GM12864 (cell line): ENCODE data around the gene PTPRG.

Source experiments
- DNase-seq: peaks from one replicate; pipeline ENCODE4 v3.0.0-alpha.2; 2011; ENCODE audit warnings: low read depth
- H3K4me3 ChIP-seq: 2 replicates; pipeline ENCODE4 v1.5.1; 2011; ENCODE audit warnings: mild to moderate bottlenecking, low read depth, low read length, control low read depth
- TF ChIP-seq, protein P1 (sequence below): IDR thresholded peaks from 2 replicates; pipeline ENCODE4 v1.5.1; 2011; ENCODE audit warnings: low read depth, mild to moderate bottlenecking, moderate library complexity, low read length, control low read depth, inconsistent platforms; ENCODE audit errors: missing control alignments

The PTPRG gene

DNA sequence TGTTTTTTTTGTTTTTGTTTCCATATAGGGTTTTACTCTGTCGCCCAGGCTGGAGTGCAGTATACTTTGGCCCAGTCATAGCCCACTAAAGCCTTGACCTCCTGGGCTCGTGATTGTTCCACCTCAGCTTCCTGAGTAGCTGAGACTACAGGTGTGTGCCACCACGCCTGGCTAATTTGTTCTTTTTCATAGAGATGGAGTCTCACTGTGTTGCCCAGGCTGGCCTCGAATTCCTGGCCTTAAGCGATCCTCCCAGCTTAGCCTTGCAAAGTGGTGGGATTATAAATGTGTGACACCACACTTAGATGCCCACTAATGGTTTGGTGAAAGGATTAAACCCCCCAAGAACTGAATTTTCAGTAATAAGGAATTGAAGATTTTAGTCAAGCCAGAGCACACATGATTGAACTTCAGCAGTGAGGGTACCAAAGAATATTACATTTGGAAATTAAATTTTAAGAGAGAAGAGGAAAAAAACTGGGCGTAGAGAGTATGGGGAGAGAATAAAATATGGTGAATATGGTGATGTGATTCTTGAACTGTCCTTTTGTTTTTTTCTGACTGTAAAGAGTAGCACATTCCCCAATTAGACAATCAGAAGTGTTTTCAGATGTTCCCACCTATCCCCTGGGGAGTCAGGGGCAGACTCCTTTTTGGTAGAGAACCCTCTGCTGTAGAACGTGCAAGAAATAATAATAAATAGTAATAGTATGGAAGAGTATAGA, 208.1 kb downstream of the PTPRG start:
- TF ChIP-seq, protein P1, sequence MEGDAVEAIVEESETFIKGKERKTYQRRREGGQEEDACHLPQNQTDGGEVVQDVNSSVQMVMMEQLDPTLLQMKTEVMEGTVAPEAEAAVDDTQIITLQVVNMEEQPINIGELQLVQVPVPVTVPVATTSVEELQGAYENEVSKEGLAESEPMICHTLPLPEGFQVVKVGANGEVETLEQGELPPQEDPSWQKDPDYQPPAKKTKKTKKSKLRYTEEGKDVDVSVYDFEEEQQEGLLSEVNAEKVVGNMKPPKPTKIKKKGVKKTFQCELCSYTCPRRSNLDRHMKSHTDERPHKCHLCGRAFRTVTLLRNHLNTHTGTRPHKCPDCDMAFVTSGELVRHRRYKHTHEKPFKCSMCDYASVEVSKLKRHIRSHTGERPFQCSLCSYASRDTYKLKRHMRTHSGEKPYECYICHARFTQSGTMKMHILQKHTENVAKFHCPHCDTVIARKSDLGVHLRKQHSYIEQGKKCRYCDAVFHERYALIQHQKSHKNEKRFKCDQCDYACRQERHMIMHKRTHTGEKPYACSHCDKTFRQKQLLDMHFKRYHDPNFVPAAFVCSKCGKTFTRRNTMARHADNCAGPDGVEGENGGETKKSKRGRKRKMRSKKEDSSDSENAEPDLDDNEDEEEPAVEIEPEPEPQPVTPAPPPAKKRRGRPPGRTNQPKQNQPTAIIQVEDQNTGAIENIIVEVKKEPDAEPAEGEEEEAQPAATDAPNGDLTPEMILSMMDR = no peak
- DNase-seq = no peak
- H3K4me3 ChIP-seq = no peak overlapping the region

DNA sequence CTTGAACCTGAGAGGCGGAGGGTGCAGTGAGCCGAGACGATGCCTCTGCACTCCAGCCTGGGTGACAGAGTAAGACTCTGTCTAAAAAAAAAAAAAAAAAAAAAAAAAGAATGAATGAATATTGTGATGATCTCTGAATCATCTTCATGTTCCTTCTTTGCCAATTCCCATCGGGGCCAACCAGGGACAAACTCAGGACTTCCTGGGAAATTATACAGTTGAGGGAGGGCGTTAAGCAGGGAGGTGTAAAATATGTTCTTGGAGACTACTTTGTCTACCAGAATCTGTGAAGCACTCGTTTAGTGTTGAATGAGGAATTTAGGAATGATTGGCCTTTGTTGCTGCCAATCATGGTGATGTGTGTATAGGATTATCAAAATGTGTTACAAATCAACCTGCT, 210.6 kb downstream of the PTPRG start:
- no peak for DNase-seq
- H3K4me3 ChIP-seq = no peak overlapping the region
- TF ChIP-seq, protein P1 = no peak

DNA sequence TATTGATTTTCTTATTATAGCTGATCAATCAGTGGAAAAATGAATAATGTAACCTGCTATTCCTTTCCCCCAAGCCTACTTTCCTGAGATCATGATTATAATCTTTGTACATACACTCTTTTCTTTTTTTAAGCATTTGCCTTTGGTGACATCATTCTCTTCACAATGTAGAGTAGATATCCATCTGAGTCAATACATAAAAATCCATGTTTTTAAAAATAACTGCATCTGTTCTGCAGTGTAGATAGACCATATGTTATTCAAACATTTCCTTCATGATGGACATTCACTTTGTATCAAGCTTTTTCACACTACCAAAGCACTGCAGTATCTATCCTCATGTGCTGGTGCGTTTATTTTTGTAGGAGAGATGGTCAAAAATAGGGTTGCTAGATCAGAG, 211.1 kb downstream of the PTPRG start:
- TF ChIP-seq, protein P1 = no peak

DNA sequence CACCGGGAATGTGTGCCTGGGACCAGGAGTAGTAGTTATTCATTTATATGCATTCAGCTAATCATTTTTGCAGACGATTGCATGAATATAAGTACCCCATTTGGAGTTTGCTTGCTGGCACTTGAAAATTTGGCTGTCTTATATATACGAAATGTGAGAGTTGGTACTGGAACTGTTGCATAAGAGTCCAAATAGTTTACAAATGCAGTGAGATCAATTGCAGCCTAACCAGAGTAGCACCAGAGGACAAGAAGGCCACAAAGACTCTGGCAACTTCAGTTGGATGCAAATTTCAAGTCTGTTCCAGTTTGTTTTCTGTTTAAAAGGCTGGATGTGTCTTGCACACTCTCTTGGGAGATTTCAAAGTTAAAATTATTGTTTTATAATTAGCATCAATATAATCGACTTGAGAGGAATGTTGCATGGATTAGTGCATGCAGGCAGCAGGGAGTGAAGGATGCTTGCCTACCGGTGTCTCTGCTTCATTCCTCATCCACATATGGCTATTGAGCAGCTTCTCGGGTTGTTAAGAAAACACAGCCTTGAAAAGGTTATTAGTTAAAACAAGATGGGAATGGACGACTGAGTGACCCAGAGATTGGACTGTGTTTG, 213.0 kb downstream of the PTPRG start:
- no peak overlapping the region for H3K4me3 ChIP-seq
- DNase-seq = no peak
- TF ChIP-seq, protein P1 = no peak

More for the DNA sequence above, 211.1 kb downstream of the PTPRG start:
- no peak overlapping the region for H3K4me3 ChIP-seq
- DNase-seq = no peak

DNA sequence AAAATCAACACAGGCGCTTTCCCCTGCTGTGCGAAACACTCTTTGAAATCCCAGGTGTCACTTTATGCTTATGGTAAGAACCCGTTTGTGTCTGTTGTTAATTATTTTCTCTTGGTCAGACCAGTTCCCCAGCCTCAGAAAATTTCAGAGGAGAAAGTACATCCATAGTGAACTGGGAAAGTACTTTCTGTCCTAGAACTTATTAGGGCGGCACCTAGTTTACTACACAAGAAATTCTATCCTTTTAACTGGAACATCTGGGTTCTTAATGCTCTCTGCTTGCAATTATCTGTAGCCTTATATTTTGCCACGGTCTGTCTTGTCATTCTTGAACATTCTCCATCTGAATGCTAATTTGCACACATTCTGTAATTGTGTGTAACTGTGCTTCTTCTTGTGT, 215.0 kb downstream of the PTPRG start:
- DNase-seq = no peak
- TF ChIP-seq, protein P1 = no peak
- H3K4me3 ChIP-seq = no peak overlapping the region

DNA sequence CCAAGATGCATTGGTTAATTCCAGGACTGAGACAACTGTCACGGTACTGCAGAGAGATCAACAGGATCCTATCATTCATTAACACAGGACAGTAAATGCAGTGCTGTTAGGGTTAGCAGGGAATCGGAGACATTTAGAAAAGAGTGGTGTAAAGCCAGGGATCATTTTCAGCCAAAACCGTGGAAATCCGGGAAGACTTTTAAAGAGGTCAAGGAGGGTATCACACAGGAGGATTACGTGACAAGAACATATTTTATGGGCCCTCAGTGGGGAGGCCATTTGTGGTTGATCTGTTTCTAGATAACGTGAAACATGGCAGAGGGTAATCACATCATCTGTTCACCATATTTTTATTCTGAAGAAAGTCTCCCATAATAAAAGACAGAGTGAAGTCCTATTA, 216.1 kb downstream of the PTPRG start:
- TF ChIP-seq, protein P1 = no peak
- no peak for DNase-seq
- no peak overlapping the region for H3K4me3 ChIP-seq

DNA sequence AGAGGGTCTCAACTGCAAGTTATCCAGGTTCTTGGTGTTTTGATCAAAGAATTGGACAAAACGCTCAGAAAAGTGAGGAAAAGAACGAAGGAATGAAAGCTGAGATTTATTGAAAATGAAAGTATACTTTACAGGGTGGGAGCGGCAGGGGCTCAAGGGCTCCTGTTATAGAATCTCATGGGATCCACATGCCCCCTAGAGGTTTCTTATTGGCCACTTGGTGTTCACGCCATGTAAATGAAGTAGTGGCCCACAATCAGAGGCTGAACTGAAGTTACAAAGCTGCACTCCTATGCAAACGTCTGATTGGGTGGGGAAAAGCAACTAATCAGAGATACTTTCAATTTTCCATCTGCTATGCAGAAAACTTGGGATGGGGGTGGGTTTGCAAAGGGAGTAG, 216.7 kb downstream of the PTPRG start:
- H3K4me3 ChIP-seq = no peak overlapping the region
- DNase-seq = no peak
- TF ChIP-seq, protein P1 = no peak
